Activated CD4-positive, CD25-positive, alpha-beta regulatory T cell treated with anti-CD3 and anti-CD28 coated beads, Interleukin-2, amount 50 U/mL, for 24 hours (primary cell): ENCODE data around the gene EAF1.
"Not testable (repeated sequence)": the region's sequence is repeated elsewhere in the genome, so short reads cannot be mapped to it uniquely, and the experiment has no call there.

Experiments
- ATAC-seq, 2 donors: fragments of 150-1000 bp; cut with Tn5 transposase; one replicate each; pipeline ENCODE4 v1.10.0; 2021; ENCODE audit warnings: mild to moderate bottlenecking in 1 of 2, moderate library complexity in 1 of 2

Gene EAF1

DNA sequence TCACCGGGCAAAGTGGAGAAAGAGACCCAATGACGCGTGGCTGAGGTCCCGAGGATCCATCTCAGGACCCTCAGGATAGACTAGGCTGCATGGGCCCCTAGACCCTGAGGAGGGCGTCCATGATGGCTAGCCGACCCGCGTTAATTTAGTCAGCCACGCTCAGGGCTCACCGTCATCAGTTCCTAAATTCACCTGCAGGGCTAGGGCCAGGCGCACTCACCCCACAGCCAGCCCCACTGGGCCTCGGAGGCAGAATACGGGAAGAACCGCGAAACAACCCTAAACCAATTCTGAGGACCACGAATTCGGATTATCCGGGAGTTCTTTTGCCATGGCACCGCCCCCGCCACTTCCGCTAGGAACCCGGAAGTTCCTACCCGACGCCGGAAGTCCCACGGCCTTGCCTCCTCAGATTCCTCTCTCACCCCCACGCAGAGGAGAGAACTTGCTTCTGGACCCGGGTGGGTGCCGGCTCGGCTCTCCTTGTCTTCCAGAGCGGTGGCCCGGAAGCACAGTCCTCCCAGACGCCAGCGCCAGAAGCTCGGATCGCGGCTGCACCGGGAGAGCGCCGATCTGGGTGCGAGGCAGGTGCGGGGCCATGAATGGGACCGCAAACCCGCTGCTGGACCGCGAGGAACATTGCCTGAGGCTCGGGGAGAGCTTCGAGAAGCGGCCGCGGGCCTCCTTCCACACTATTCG lies at the start of gene EAF1, which contains the start of gene METTL6:
EAF1 (plus strand) TSS at position 417 of the 699 bp plus-strand sequence; CDS start at position 599, 182 bp downstream.
METTL6 (minus strand) TSS at position 363 of the 699 bp plus-strand sequence. CDS start 1,033 bp downstream, outside the sequence.
- peak; percentile 81 to 82 for ATAC-seq

DNA sequence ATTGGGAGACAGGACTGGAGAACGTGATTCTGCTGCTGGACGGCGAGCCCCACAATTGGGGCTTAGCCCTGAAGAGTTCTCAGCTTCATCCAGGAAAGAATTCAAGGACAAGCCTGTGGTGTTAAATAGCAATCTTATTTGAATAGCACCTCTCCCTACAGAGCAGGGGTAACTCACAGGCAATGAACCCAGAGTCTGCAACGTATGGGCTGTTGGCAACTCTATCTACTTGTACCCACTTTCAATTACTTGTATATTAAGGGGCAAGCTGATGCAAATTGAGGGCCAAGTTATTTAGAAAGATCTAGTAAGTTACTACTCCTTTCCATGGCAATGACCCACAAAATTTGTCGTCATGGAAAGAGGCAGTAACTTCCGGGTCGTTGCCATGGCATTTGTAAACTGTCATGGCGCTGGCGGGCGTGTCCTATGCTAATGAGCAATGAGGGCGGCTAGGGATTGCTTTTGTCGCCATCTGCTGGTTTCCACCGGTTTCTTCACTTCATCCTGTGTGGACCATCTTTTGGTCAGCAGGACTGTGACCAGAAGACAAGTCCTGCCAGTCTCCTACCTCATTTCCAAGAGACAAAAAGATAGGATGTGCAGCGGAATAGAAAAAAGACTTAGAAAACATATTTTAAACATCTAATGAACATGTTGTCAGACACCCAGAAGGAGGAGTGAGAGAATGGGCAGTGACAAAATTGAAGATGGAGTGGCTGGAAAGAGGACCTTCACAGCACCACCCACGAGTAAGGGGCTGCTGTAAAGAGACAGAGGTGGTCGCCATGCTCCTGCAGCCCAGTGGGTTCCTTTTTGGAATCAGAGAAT lies 49.2 kb upstream of the EAF1 start:
- peak; percentile 94 to 95 for ATAC-seq

DNA sequence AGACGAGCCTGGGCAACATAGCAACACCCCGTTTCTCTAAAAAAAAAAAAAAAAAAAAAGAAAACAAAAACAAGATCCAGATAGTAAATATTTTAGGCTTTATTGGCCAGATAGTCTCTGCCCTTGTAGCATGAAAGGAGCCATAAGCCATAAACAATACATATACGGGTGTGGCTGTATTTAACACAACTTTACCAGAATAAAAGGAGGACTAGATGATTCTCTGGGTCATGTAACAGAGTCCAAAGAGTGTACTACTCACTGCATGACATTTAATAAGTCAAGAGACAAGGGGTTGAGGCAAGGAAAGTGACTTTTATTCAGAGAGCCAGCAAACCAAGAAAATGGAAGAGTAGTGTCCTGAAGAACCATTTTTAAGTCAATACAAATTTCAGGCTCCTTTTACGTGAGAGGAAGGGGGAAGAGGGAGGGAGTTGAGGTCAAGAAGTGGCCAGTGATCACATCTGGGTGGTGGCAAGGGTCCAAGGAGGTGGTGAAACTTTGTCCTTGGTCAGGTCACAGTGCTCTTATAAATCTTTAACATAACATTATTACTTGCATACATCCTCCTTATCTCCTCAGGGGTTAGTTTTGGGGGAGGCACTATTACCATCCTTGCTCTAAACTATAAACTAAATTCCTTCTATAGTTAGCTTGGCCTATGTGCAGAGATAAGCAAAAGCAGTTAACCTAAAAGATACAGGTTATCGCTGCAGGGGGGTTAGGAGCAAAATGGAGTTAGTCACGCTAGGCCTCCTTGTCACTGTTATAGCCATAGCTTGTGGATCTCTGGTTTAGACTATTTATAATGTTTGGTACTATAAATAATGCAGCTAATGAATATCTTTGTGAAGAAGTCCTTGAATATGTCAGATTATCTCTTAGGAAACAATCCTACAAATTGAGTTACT lies 46.2 kb upstream of the EAF1 start:
- ATAC-seq: no peak

DNA sequence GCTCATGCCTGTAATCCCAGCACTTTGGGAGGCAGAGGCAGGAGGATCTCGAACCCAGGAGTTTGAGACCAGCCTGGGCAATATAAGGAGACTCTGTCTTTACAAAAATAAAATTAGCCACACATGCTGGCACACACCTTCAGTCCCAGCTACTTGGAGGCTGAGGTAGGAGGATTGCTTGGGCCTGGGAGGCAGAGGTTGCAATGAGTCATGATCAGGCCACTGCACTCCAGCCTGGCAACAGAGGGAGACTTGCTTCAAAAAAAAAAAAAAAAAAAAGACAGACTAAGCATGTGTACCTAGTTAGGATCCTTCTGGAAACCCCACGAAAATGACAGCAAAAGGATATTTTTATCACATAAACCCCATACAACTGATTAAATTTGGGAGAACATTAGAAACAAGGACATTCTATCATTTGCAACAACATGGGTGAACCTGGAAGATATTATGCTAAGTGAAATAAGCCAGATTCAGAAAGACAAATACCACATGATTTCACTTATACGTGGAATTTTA lies 44.9 kb upstream of the EAF1 start:
- no peak for ATAC-seq

DNA sequence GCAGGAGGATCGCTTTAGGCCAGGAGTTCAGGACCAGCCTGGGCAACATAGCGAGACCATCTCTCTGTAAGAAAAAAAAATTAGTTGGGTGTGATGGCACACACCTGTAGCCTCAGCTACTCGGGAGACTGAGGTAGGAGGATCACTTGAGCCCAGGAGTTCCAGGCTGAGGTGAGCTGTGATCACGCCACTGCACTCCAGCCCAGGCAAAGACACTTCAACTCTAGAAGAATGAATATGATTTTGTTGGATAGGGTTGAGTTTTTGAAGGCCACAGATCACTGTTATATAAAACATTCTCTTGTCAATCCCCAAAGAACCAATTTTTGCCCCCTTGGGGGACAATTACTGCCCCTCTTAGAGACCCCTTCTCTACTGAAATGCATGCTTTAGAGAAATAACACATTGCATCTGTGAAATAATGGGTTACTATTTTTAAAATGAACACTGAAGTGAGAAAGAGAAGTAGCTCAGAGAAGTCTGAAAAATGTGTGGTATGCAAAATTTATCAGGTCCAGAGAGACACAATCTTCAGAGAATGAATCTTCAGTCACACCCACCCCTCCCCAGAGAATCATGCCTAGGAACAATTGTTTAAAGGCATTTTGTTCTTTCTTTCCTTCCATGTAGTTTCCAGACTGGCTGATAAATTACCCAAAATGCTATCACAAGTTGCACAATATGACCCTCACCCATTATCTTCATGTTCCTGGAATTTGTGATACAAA lies 42.7 kb upstream of the EAF1 start:
- ATAC-seq: no peak

DNA sequence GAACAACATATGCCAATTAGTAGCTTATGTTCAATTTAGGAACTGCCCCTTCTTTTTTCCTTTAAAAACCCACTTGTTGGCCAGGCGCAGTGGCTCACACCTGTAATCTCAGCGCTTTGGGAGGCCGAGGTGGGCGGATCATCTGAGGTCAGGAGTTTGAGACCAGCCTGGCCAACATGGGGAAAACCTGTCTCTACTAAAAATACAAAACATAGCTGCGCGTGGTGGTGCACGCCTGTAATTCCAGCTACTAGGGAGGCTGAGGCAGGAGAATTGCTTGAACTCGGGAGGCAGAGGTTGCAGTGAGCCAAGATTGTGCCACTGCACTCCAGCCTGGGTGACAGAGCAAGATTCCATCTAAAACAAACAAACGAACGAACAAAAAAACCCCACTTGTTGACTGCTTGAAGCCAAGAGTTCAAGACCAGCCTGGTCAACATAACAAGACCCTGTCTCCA lies 42.1 kb upstream of the EAF1 start:
- ATAC-seq: not testable (repeated sequence)

DNA sequence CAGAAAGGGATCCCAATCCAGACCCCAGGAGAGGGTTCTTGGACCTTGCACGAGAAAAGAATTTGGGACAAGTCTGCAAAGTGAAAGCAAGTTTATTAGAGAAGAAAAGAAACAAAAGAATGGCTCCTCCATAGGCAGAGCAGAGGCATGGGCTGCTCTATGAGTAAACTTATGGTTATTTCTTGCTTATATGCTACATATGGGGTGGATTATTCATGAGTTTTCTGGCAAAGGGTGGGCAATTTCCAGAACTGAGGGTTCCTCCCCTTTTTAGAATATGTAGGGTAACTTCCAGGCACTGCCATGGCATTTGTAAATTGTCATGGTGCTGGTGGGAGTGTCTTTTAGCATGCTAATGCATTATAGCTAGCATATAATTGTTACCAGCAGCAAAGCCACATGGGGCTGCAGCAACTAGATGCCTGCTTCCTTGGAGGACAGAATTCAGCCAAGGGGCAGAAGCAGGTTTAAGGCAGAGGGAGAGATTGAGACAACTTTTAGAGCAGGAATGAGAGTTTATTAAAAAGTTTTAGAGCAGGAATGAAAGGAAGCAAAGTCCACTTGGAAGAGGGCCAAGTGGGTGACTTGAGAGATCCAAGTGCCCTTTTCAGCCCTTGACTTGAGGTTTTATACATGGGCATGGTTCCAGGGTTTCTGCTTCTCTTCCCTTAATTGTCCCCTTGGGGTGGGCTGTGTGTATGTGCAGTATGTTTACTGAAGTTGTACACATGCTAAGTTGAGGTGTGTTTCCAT lies 41.3 kb upstream of the EAF1 start:
- no peak for ATAC-seq

DNA sequence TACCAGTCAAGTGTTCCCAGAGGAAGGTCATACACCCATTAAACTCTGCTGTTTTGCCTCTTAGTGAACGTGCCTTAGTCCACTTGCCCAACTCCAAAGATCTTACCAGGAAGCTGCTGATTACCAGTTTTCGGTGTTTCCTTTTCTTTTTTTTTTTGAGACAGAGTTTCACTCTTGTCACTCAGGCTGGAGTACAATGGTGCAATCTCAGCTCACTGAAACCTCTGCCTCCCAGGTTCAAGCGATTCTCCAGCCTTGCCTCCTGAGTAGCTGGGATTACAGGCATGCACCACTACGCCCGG lies 40.8 kb upstream of the EAF1 start:
- ATAC-seq: not testable (repeated sequence)

DNA sequence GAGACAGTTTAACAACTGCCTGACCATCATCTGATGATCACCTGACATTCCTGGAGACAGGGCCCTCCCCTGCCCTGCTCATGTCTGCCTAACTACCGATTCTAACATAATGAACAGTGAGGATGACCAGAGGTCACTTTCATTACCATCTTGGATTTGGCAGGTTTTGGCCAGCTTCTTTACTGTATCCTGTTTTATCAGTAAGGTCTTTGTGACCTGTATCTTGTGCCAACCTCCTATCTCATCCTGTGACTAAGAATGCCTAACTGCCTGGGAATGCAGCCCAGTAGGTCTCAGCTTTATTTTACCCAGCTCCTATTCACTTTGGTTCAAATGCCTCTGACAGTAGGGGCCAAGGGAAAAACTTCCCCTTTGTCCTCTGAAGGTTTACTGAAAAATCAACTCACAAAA lies 40.2 kb upstream of the EAF1 start:
- ATAC-seq: no peak

DNA sequence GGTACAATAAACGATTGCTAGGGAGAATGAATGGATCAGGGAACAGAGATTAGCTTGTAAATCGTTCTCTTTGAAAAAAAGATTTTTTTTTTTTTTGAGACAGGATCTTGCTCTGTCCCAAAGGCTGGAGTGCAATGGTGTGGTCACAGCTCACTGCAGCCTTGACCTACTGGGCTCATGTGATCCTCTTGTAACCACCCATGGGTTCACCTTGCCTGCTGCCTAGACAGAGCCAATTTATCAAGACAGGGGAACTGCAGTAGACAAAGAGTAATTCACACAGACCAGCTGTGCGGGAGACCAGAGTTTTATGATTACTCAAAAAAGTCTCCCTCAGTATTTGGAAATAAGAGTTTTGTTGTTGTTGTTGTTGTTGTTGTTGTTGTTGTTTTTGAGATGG lies 39.7 kb upstream of the EAF1 start:
- no peak for ATAC-seq

DNA sequence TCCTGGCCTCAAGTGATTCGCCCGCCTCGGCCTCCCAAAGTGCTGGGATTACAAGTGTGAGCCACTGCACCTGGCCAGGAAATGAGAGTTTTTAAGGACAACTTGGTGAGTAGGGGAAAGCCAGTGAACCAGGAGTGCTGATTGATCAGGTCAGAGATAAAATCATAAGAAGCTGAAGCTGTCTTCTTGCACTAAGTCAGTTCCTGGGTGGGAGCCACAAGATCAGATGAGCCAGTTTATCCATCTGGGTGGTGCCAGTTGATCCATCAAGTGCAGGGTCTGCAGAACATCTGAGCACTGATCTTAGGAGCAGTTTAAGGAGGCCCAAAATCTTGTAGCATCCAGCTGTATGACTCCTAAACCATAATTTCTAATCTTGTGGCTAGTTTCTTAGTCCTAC lies 39.1 kb upstream of the EAF1 start:
- ATAC-seq: not testable (repeated sequence)

DNA sequence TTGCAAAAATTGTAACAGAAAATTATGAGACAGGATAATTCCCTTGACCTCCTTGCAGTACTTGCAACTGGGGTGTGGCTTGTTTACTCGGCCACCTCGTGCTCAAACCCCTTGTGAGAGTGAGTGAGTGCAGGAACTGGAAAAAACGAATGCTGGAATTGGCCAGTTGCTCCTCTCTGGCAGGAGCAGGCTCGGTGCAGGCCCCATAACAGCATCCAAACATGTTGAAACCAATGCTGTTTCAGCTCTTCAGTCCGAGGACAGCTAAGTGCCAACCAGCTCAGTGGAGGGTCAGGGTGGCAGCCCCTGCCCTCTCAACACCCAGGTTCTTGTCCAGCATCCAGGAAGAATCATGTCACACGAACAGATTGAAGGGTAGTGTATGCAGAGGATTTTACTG lies 36.9 kb upstream of the EAF1 start:
- no peak for ATAC-seq

DNA sequence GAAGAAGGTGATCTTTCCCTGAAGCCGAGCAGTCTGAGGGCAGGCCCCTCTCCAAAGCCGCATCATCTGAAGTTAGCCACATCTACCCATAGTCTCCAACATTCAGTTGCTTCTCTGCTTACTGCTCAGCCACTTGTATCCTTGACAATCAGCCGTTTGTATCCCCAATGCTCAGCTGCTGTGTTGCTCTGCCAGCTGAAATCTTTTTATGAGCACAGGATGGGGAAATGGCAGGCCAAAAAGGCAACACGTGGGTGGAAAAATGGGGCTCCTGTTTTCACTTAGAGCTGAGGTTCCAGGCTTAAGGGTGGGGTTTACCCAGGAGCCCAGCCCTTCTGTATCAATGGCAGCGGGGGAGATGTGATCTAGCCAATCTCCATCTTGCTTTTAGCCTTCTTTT lies 36.4 kb upstream of the EAF1 start:
- ATAC-seq: no peak

DNA sequence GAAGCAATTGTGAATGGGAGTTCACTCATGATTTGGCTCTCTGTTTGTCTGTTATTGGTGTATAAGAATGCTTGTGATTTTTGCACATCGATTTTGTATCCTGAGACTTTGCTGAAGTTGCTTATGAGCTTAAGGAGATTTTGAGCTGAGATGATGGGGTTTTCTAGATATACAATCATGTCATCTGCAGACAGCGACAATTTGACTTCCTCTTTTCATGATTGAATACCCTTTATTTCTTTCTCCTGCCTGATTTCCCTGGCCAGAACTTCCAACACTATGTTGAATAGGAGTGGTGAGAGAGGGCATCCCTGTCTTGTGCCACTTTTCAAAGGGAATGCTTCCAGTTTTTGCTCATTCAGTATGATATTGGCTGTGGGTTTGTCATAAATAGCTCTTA lies 34.1 kb upstream of the EAF1 start:
- ATAC-seq: not testable (repeated sequence)

DNA sequence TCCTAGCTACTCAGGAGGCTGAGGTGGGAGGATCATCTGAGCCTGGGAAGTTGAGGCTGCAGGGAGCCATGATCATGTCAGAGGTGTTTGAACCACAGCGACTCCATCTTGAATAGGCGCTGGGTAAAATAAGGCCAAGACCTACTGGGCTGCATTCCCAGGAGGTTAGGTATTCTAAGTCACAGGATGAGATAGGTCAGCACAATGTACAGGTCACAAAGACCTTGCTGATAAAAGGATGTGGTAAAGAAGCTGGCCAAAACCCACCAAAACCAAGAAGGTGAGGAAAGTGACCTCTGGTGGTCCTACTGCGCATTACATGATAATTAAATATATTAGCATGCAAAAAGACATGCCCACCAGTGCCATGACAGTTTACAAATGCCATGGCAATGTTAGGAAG lies 28.7 kb upstream of the EAF1 start:
- not testable (repeated sequence) for ATAC-seq

DNA sequence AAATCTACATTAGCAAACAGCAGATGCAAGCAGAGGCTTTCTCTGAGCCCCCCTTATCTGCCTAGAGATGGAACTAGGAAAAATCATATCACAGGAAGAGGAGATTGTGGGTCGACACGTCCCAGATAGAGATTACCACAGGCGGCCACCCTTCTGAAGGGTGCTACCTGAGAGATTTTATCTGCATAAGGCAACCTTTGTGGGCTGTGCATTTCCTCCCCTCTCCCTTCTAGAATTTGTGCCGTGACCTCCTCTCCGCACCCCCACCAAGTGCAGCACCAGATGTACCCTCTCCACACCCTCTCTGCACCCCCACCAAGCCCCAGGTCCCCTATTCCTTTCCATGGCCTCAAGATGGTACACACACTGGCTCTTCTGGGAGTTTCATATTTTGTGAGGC lies 27.4 kb upstream of the EAF1 start:
- ATAC-seq: no peak

DNA sequence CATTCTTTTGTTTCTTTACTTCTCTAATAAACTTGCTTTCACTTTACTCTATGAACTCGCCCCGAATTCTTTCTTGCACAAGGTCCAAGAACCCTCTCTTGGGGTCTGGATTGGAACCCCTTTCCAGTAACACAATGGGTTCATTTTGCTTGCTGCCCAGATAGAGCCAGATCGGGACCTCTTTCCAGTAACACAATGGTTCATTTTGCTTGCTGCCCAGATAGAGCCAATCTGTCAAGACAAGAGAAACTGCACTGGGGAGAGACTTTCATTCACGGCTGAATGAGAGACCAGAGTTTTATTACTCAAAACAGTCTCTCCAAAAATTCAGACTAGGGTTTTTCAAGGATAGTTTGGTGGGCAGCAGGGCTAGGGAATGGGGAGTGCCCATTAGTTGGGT lies 25.5 kb upstream of the EAF1 start:
- ATAC-seq: no peak

DNA sequence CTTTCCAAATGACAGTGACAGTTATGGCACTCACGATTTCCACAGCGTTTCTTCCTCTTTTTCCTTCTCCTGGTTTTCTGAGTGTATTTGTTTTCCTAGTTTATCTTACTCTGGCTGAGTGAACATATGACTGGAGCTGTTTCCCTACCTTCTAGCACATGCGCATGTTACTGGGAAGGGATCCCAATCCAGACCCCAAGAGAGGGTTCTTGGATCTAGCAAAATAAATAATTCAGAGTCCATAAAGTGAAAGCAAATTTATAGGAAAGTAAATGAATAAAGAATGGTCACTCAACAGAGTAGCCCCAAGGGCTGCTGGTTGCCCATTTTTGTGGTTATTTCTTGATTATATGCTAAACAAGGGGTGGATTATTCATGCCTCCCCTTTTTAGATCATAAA lies 23.9 kb upstream of the EAF1 start:
- ATAC-seq: no peak

DNA sequence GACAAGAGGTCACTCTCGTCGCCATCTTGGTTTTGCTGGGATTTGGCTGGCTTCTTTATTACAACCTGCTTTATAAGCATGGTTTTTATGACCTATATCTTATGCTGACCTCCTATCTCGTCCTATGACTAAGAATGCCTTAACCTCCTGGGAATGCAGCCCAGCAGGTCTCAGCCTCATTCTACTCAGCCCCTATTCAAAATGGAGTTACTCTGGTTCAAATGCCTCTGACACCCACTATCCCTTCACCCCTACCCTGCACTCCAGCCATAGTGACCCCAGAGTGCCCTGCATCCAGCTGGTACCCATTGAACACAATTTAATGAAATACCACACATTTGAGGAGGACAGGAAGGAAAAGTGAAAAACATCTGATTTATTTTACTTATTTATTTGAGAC lies 23.4 kb upstream of the EAF1 start:
- ATAC-seq: no peak

DNA sequence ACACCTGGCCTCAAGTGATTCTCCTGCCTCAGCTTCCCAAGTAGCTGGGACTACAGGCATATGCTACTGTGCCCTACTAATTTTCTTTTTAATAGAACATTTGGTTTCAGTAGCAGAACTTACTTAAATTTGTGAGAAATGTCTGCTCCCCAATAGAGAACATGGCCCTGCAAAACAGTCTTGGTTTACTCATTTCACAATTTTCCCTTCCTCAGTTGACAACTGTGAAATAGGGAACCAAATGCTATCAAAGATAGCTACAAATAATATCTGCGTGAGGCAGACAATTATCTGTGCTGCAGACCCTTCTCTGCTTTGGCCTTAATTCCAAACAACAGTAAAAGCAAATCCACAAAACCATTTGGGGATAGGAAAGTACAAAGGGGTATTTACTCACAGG lies 22.6 kb upstream of the EAF1 start:
- ATAC-seq: no peak

DNA sequence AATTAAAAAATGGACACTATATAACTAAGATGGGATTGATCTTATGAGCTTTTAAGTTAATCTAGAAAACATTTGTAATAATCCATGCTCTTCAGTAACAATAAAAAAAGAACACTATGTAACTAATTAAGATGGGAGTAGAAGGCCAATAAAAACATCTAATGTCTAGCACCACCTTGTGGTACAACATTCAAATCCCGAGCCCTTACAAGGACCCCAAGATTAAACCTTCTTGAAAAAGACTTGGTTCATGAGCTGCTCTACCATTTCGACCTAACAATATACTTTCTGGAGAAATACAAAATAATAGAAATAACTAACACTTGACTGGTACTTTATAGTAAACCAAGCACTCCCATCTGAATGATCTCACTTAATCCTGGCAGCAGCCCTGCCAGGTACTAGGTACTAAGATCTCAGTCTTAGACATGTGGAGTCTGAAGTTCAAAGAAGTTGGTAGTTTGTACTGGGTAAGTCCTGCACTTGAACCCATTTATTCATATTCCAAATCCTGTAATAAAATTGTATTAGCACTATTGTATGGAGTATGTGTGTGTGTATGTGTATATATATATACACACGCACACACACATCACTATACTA lies 21.8 kb upstream of the EAF1 start:
- peak; percentile 65 to 69 for ATAC-seq
